ENCODE measurements around the gene NOL4L. TPM values are rescaled to one million over a fixed set of nuclear protein-coding genes. Genes with fewer than 3 reads are reported as not detected.

NOL4L gene
- total RNA-seq, 4 donors from 2014 or later: 45.6 to 105 (median 85.9) TPM

DNA sequence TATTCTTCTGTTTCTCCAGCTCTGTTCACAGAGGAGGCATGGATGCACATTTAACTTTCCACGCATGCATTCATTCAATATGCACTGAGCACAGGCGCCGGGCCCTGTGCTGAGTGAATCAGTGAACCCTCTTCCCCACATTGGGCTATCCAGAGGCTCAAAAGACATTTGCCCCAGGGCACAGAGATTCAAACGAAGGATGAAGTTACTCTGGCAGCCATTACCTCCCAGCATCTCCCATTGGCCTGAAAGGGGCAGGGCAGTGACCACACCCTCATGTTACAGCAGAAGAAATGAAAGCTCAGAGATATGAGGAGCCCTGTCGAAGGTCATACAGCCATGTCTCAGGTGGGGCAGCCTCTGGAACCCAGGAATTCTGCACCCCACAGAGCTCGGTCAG lies 26.7 kb upstream of the NOL4L start:
- Histone ChIP-seq H3K9me3 (no peaks in the 10 kb centered on the region), H3K27ac (no peak overlapping the region), H3K36me3 (no peaks in the 10 kb centered on the region), H3K4me3 (no peak overlapping the region), H3K4me1 (no peaks in the 10 kb centered on the region), H3K27me3 (no peaks in the 10 kb centered on the region)
- in situ Hi-C loops (cut with MboI; ENCODE audit: low pct_ligation_motif_present in 1 of 4, low pct_unique_long_range_greater_than_20kb in 1 of 4, low sequenced_read_pairs in 3 of 4): no loop called here
- intact Hi-C loops (cut with DNase I; ENCODE audit: low total_unique reads): no loop called here
- DNase-seq: no peak
- TF ChIP-seq EP300 (IDR thresholded peaks at IDR 0.05; ENCODE audit: low read depth) (no peak), POLR2AphosphoS5 (IDR thresholded peaks at IDR 0.05) (no peak), POLR2A (IDR thresholded peaks at IDR 0.05) (no peak)
- TF ChIP-seq, protein P1, sequence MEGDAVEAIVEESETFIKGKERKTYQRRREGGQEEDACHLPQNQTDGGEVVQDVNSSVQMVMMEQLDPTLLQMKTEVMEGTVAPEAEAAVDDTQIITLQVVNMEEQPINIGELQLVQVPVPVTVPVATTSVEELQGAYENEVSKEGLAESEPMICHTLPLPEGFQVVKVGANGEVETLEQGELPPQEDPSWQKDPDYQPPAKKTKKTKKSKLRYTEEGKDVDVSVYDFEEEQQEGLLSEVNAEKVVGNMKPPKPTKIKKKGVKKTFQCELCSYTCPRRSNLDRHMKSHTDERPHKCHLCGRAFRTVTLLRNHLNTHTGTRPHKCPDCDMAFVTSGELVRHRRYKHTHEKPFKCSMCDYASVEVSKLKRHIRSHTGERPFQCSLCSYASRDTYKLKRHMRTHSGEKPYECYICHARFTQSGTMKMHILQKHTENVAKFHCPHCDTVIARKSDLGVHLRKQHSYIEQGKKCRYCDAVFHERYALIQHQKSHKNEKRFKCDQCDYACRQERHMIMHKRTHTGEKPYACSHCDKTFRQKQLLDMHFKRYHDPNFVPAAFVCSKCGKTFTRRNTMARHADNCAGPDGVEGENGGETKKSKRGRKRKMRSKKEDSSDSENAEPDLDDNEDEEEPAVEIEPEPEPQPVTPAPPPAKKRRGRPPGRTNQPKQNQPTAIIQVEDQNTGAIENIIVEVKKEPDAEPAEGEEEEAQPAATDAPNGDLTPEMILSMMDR (IDR thresholded peaks at IDR 0.05): no peak
- WGBS, 2 donors (ENCODE audit: low coverage in 1 of 2): 82% methylated on average over 6 of the region's 6 CpGs; no CpG with 5 or more reads in 1 of the 2 donors

GRCh38 chr20:32611286-32611685 lies 26.2 kb upstream of the NOL4L start:
- peaks cover 6% of the 10 kb centered on the region for H3K27me3 ChIP-seq

GRCh38 chr20:32610472-32611218 lies 25.5 kb upstream of the NOL4L start:
- no peaks in the 10 kb centered on the region for H3K9me3 ChIP-seq
- H3K4me1 ChIP-seq: no peaks in the 10 kb centered on the region
- TF ChIP-seq POLR2AphosphoS5 (IDR thresholded peaks at IDR 0.05) (no peak), EP300 (IDR thresholded peaks at IDR 0.05; ENCODE audit: low read depth) (no peak), POLR2A (IDR thresholded peaks at IDR 0.05) (no peak)
- TF ChIP-seq, protein P1 (IDR thresholded peaks at IDR 0.05): no peak
- no peak overlapping the region for H3K4me3 ChIP-seq
- H3K27me3 ChIP-seq: peaks cover 12% of the 10 kb centered on the region
- in situ Hi-C loops (cut with MboI; ENCODE audit: low pct_ligation_motif_present in 1 of 4, low pct_unique_long_range_greater_than_20kb in 1 of 4, low sequenced_read_pairs in 3 of 4) (no loop called here), intact Hi-C loops (cut with DNase I; ENCODE audit: low total_unique reads) (no loop called here)
- H3K27ac ChIP-seq: no peak overlapping the region
- 65% methylated on average over 15 of the region's 17 CpGs; no CpG with 5 or more reads in 1 of the 2 donors for WGBS, 2 donors (ENCODE audit: low coverage in 1 of 2)
- DNase-seq: no peak
- no peaks in the 10 kb centered on the region for H3K36me3 ChIP-seq

More at GRCh38 chr20:32611286-32611685, 26.2 kb upstream of the NOL4L start:
- Histone ChIP-seq H3K4me1 (no peaks in the 10 kb centered on the region), H3K4me3 (no peak overlapping the region), H3K27ac (no peak overlapping the region), H3K9me3 (no peaks in the 10 kb centered on the region), H3K36me3 (no peaks in the 10 kb centered on the region)
- in situ Hi-C loops (cut with MboI; ENCODE audit: low pct_ligation_motif_present in 1 of 4, low pct_unique_long_range_greater_than_20kb in 1 of 4, low sequenced_read_pairs in 3 of 4) (no loop called here), intact Hi-C loops (cut with DNase I; ENCODE audit: low total_unique reads) (no loop called here)
- no peak for DNase-seq
- 59% methylated on average over 7 of the region's 7 CpGs; no CpG with 5 or more reads in 1 of the 2 donors for WGBS, 2 donors (ENCODE audit: low coverage in 1 of 2)
- TF ChIP-seq EP300 (IDR thresholded peaks at IDR 0.05; ENCODE audit: low read depth) (no peak), POLR2A (IDR thresholded peaks at IDR 0.05) (no peak), POLR2AphosphoS5 (IDR thresholded peaks at IDR 0.05) (no peak)
- TF ChIP-seq, protein P1 (IDR thresholded peaks at IDR 0.05): no peak

GRCh38 chr20:32609993-32610392 lies 24.9 kb upstream of the NOL4L start:
- H3K9me3 ChIP-seq: no peaks in the 10 kb centered on the region
- intact Hi-C loops (cut with DNase I; ENCODE audit: low total_unique reads) (no loop called here), in situ Hi-C loops (cut with MboI; ENCODE audit: low pct_ligation_motif_present in 1 of 4, low pct_unique_long_range_greater_than_20kb in 1 of 4, low sequenced_read_pairs in 3 of 4) (no loop called here)
- WGBS, 2 donors (ENCODE audit: low coverage in 1 of 2): 86 to 100% methylated on average over 1 to 4 of the region's 4 CpGs
- H3K27me3 ChIP-seq: peaks cover 18% of the 10 kb centered on the region
- no peaks in the 10 kb centered on the region for H3K36me3 ChIP-seq
- no peak overlapping the region for H3K27ac ChIP-seq
- H3K4me3 ChIP-seq: no peak overlapping the region
- no peak for DNase-seq
- TF ChIP-seq EP300 (IDR thresholded peaks at IDR 0.05; ENCODE audit: low read depth) (no peak), POLR2A (IDR thresholded peaks at IDR 0.05) (no peak), POLR2AphosphoS5 (IDR thresholded peaks at IDR 0.05) (no peak)
- TF ChIP-seq, protein P1 (IDR thresholded peaks at IDR 0.05): no peak
- H3K4me1 ChIP-seq: no peaks in the 10 kb centered on the region
